Measurements from ENCODE around the gene CES3. TPM values are rescaled to one million over a fixed set of nuclear protein-coding genes. Genes with fewer than 3 reads are reported as not detected.

Gene CES3
- total and polyA plus RNA-seq, 5 donors, result 0.48 to 1.3 (median 0.89) TPM

DNA sequence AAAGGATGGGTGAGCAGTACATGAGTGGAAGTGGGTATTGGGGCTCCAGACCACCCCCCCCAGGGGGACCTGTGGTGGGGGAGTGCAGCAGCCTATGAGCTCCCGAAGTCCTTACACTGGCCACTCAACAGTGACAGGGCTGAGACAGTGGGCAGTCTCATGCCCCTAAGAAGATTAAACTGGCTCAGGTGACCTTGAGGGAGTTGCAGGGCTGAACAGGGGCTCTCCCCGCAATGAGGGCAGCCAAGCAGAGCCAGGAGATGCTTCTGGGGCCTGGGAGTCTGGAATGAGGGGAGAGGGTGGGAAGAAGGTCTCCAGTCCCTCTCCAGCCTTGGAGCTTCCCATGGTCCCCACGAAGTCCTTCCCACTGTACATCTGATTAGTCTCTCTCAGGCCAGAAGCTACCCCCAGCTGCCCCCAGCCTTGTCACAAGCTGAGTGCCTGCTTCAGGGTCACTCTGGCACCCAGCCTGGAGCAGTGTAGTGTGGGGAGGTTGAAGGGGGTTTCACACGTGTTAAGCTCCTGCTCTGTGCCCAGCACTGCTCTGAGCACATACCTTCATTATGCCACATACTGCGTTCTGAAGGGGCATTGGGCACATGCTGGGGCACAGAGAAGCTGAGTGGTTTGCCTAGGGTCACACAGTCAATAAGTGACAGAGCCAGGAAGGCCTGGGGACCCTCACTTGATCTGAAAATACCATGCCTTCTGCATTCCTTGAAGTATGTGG is 41.3 kb upstream of the CES3 start:
- Histone ChIP-seq H3K4me3 (ENCODE audit: low read length) (no peak overlapping the region), H3K4me1 (ENCODE audit: control insufficient read depth, insufficient read depth, low read length) (peaks cover 3% of the 10 kb centered on the region), H3K9me3 (ENCODE audit: control insufficient read depth, low read length) (no peaks in the 10 kb centered on the region), H3K27me3 (ENCODE audit: control insufficient read depth, insufficient read depth) (no peaks in the 10 kb centered on the region), H3K27ac (ENCODE audit: low read length) (peak overlapping the region; percentile 83)
- 50% methylated on average over 5 of the region's 5 CpGs for WGBS
- intact Hi-C loops (cut with DNase I), result no loop called here
- DNase-seq, result peak in 2 of 3 donors; percentile 19 to 68
- ATAC-seq, result peak; percentile 1 to 19

DNA sequence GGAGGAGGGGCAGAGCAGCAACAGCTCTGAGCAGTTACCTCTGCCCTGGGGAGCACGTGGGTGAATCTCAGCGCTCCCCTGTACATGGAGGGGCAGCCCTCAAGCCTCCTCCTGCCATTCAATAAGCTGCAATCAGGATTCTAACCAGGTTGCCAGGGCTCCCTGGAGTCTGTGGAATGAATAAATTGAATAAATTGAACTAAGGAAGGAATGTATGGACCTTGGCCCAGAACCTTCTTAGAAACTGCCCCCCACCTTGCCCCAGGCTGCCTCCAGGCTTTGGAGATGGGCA is 40.8 kb upstream of the CES3 start:
- no peaks in the 10 kb centered on the region for H3K9me3 ChIP-seq (ENCODE audit: control insufficient read depth, low read length)
- peak in 1 of 3 donors; percentile 48 for DNase-seq
- WGBS, result 56% methylated on average over 2 of the region's 2 CpGs
- peak overlapping the region; percentile 83 for H3K27ac ChIP-seq (ENCODE audit: low read length)
- ATAC-seq, result peak in 1 of 2 donors; percentile 10
- peaks cover 3% of the 10 kb centered on the region for H3K4me1 ChIP-seq (ENCODE audit: control insufficient read depth, insufficient read depth, low read length)
- H3K27me3 ChIP-seq (ENCODE audit: control insufficient read depth, insufficient read depth), result no peaks in the 10 kb centered on the region
- intact Hi-C loops (cut with DNase I), result no loop called here
- H3K4me3 ChIP-seq (ENCODE audit: low read length), result no peak overlapping the region

DNA sequence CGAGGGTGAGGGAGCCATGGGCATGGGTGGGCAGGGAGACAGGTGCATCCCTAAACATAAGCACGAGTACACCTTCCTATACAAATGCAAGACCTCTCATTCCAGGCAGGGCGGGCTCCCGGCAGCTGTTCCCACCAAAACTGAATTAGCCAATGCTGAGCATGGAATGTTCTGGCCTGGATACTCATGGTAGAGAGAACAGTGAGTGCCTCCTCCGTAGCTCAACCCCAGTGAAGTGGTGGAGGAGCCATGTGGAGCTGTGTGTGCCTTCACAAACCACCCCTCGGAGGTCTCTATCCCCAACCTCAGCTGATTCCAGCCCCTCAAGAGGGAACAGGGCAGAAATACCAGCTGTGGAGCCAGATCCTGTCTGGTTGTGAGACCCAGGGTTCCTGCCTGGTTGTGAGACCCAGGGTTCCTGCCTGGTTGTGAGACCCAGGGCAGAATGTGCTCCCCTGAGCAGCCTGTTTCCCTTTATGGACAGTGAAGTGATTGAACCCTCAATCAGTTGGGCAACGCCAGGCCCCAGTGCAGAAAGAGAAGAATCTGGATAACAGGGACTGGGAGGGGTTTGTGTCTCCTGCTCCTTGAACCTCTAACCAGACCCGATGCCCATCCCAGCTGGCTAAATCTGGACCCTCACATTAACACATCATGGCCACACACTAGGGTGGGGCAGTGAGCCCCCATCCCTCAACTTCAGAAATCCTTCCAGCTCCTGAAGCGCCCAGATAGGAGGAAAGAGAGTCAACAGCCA is 40.0 kb upstream of the CES3 start:
- ATAC-seq (peak; percentile 5 to 6), DNase-seq (peak in 1 of 3 donors; percentile 23)
- intact Hi-C loops (cut with DNase I), result no loop called here
- Histone ChIP-seq H3K9me3 (ENCODE audit: control insufficient read depth, low read length) (no peaks in the 10 kb centered on the region), H3K27me3 (ENCODE audit: control insufficient read depth, insufficient read depth) (no peaks in the 10 kb centered on the region), H3K27ac (ENCODE audit: low read length) (peak overlapping the region; percentile 85), H3K4me3 (ENCODE audit: low read length) (no peak overlapping the region), H3K4me1 (ENCODE audit: control insufficient read depth, insufficient read depth, low read length) (peaks cover 3% of the 10 kb centered on the region)
- 56% methylated on average over 9 of the region's 9 CpGs for WGBS

DNA sequence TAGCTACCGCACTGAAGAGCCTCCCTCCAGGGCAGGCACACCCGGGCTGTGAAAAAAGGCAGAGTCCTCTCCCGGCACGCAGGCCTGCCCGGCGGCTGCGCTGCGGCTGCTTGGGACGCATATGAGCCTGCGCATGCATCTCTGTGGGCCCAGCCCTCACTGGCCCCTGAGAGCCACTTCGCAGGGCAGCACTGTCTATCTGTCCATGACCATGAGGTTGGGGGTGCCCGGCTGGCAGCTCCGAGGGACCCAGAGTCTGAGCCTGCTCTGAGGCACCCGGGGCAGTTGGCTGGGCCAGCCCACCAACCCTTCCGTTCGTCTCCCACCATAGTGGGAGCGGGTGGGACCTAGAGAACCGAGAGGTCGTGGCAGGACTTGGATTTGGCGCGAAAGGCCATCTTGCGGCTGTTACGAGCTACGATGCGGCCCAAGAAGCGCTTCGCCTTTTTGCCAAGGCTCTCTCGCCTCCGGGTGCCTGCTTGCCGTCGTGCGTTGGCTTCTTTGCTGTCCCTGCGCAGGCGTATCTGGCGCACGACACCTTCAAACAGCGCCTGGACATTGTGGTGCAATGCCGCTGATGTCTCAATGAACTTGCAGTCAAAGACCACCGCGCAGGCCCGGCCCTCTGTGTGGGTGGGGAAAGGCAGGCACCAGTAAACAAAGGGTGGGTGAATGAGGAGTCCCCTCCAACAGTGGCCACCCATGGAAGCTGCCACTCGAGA is 39.2 kb upstream of the CES3 start:
- Histone ChIP-seq H3K4me1 (ENCODE audit: control insufficient read depth, insufficient read depth, low read length) (peaks cover 3% of the 10 kb centered on the region), H3K9me3 (ENCODE audit: control insufficient read depth, low read length) (no peaks in the 10 kb centered on the region), H3K27me3 (ENCODE audit: control insufficient read depth, insufficient read depth) (no peaks in the 10 kb centered on the region), H3K27ac (ENCODE audit: low read length) (peak overlapping the region; percentile 54), H3K4me3 (ENCODE audit: low read length) (no peak overlapping the region)
- WGBS, result 53% methylated on average over 42 of the region's 42 CpGs
- ATAC-seq, result no peak
- DNase-seq, result peak in 2 of 3 donors; percentile 68 to 79
- intact Hi-C loops (cut with DNase I), result no loop called here

DNA sequence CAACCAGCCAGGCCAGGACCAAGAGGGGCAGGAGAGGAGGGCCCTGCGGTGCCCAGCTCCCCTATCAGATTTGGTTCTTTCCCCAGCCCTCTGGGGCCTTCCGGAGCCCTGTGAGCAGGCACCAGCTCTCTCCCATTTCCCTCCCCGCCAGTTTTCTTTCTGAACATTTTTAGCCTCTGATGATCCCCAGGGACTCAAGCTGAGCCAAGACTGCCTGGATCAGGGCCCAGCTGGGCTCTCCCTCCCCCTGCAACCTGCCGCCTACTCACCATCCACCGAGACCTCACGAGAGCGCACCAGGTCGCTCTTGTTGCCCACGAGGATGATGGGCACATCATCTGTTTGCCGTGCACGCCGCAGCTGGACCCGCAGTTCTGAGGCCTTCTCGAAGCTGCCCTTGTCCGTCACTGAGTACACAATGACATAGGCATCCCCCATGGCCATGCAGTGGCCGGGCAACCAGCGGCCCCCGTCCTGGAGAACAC is 37.8 kb upstream of the CES3 start:
- 43% methylated on average over 18 of the region's 18 CpGs for WGBS
- Histone ChIP-seq H3K4me3 (ENCODE audit: low read length) (peak overlapping the region; percentile 67), H3K27ac (ENCODE audit: low read length) (peak overlapping the region; percentile 58), H3K9me3 (ENCODE audit: control insufficient read depth, low read length) (no peaks in the 10 kb centered on the region), H3K4me1 (ENCODE audit: control insufficient read depth, insufficient read depth, low read length) (peaks cover 7% of the 10 kb centered on the region), H3K27me3 (ENCODE audit: control insufficient read depth, insufficient read depth) (no peaks in the 10 kb centered on the region)
- ATAC-seq (peak in 1 of 2 donors; percentile 0), DNase-seq (peak in 2 of 3 donors; percentile 79 to 83)
- intact Hi-C loops (cut with DNase I), result no loop called here

DNA sequence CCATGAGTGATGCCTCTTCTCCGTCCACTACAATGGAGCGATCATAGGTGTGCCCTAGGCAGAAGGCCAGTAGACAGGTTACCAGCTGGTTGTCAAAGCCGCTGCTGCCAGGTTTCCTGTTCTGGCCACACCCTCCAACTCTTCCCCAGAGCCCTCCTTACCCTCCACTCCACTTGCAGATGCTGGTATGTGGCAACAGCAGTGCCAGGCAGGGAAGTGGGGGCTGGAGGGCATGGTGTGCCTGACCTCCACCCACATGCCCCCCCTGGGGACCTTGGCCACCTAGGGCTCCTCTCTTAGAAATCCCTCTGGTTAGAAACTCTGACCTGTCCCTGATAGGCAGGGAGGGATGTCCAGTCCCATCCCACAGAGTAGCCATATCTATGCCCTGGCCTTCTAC is 37.2 kb upstream of the CES3 start:
- WGBS, result 56% methylated on average over 3 of the region's 3 CpGs
- intact Hi-C loops (cut with DNase I), result no loop called here
- Histone ChIP-seq H3K27ac (ENCODE audit: low read length) (peak overlapping the region; percentile 58), H3K4me3 (ENCODE audit: low read length) (peak overlapping the region; percentile 67), H3K9me3 (ENCODE audit: control insufficient read depth, low read length) (no peaks in the 10 kb centered on the region), H3K27me3 (ENCODE audit: control insufficient read depth, insufficient read depth) (no peaks in the 10 kb centered on the region), H3K4me1 (ENCODE audit: control insufficient read depth, insufficient read depth, low read length) (peaks cover 9% of the 10 kb centered on the region)
- DNase-seq (no peak), ATAC-seq (no peak)

DNA sequence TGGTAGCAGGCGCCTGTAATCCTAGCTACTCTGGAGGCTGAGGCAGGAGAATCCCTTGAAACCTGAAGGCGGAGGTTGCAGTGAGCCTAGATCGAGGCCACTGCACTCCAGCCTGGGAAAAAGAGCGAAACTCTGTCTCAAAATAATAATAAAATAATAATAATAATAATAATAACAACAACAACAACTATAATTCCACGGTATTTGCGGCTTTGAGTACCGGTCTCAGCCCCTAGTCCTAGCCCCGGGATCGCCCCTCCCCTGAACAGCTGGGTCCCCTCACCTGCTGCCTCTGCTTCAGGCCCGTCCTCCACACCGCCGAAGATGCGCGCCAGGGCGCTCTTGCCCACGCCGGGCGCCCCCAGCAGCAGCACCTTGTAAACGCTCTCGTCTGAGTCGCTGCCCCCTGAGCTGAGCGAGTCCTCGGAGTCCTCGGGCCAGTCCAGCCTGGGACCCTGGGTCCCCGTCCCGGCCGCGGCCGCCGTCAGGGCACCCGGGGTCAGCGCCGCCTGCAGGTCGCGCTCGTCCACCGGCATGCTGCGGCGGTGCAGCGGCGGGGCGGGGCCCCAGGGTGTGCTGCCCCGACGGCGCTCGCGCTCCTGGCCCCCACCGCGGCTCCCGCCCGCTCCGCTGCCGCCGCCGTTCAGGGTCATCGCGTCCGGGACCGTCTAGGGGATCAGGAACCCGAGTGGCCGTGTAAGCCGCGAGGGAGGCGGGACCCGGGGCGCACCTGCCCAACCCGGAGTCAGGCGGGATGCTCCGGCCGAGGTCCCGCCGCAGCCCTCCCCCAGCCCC is 36.3 kb upstream of the CES3 start:
- peak in 2 of 3 donors; percentile 77 to 80 for DNase-seq
- Histone ChIP-seq H3K27me3 (ENCODE audit: control insufficient read depth, insufficient read depth) (no peaks in the 10 kb centered on the region), H3K27ac (ENCODE audit: low read length) (peak overlapping the region; percentile 75), H3K4me3 (ENCODE audit: low read length) (peak overlapping the region; percentile 67), H3K9me3 (ENCODE audit: control insufficient read depth, low read length) (no peaks in the 10 kb centered on the region), H3K4me1 (ENCODE audit: control insufficient read depth, insufficient read depth, low read length) (peaks cover 9% of the 10 kb centered on the region)
- WGBS, result 6% methylated on average over 72 of the region's 72 CpGs
- intact Hi-C loops (cut with DNase I), result no loop called here
- ATAC-seq, result peak; percentile 1 to 10

DNA sequence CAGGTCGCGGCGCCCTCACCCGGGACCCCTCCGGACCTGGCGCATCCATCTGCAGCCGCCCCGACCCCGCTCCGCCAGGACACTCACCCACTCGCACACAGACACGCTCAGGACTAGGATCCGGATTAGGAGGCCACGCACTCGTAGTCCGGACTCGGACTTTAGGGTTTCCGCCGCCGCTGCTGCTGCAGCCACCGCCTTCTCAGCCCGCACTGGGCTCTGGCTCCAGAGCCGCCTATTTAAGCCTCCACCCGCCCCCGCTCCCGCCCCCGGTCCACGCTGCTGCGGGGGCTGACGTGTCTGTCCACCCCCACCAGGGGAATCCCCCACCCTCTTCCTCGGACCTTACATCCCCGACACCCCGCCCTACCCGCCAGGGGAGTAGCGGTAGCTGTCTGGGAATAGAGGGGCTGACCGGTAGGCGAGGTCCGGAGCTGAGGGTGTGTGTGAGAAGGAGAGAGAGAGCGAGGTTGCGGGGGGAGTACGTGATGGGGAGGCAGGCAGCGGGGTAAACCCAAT is 35.7 kb upstream of the CES3 start, which contains the start of gene RRAD:
RRAD (minus strand) TSS at position 214 of the 519 bp plus-strand sequence. CDS start 356 bp downstream, outside the sequence.
- H3K9me3 ChIP-seq (ENCODE audit: control insufficient read depth, low read length), result no peaks in the 10 kb centered on the region
- WGBS, result 3% methylated on average over 42 of the region's 42 CpGs
- ATAC-seq (peak; percentile 59 to 64), DNase-seq (peak; percentile 76 to 91 (median 90))
- H3K27ac ChIP-seq (ENCODE audit: low read length), result peak within 1 kb of the TSS; percentile 86
- peak within 1 kb of the TSS; percentile 67 for H3K4me3 ChIP-seq (ENCODE audit: low read length)
- no peaks in the 10 kb centered on the region for H3K27me3 ChIP-seq (ENCODE audit: control insufficient read depth, insufficient read depth)
- intact Hi-C loops (cut with DNase I), result no loop called here
- H3K4me1 ChIP-seq (ENCODE audit: control insufficient read depth, insufficient read depth, low read length), result peaks cover 6% of the 10 kb centered on the region

DNA sequence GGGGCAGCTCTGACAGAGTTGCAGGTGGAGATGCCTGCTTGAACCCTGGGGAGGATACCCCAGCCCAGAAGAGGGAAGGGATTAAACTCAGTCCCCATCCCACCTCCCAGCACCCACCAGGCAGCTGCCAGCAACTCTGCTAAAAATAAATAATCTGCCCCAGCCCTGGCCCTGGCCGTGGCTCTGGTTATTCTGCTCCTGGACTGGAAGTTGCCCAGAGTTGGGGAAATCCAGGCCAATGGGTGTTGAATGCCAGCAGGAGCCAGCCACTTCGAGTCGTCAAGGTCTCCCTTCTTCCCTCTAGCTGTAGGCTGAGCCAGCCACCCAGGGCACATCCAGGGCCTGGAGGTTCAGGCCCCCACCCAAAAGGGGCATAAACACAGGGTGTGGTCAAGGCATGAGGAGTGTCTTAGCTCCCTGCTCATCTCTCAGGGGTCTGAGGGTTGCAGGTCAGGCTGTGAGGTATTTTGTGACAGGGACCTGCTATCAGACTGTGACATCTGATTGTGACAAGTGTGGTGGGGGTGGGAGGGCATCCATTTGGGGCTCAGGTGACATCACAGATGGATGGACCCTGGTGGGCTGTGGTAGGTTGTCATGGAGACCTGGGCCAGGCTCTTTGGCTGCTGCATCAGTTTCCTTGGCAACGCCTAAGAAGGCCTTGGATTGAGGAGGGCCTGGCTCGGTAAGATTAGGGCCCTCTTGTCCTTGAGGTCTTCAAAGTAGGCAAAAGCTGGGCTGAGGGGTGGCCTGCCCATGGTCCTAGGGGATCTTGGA is 34.7 kb upstream of the CES3 start:
- Histone ChIP-seq H3K4me3 (ENCODE audit: low read length) (peak overlapping the region; percentile 67), H3K27me3 (ENCODE audit: control insufficient read depth, insufficient read depth) (no peaks in the 10 kb centered on the region), H3K27ac (ENCODE audit: low read length) (peak overlapping the region; percentile 86), H3K4me1 (ENCODE audit: control insufficient read depth, insufficient read depth, low read length) (peaks cover 6% of the 10 kb centered on the region), H3K9me3 (ENCODE audit: control insufficient read depth, low read length) (no peaks in the 10 kb centered on the region)
- ATAC-seq, result peak; percentile 13 to 23
- intact Hi-C loops (cut with DNase I), result no loop called here
- 48% methylated on average over 5 of the region's 5 CpGs for WGBS
- peak in 2 of 3 donors; percentile 76 to 78 for DNase-seq

Measured in right cardiac atrium (tissue), 5 donors.